T-cell (primary cell): ENCODE data around the gene COL8A1. TPM values are rescaled to one million over a fixed set of nuclear protein-coding genes. Genes with fewer than 3 reads are reported as not detected.

Experiments
- ATAC-seq, 4 experiments: fragments of 200-7000 bp in 3 of 4; fragments of 150-1000 bp in 1 of 4; cut with Tn5 transposase; replicated peaks in 1 of 4; 1 replicate in 3 of 4; 2 replicates in 1 of 4; pipeline ENCODE4 v1.10.0; 2021; ENCODE audit warnings: moderate library complexity in 3 of 4, mild to moderate bottlenecking in 2 of 4, moderate number of reproducible peaks in 1 of 4
- CTCF ChIA-PET, 2 donors: fragments of 300-600 bp; sonication (Branson Sonifier 250); formaldehyde crosslinking; loops; one replicate each; lab custom pipeline; 2022; ENCODE audit warnings: antibody characterized with exemption in 2 of 2; lab: Charles Lee
- POLR2A ChIA-PET, 2 donors: fragments of 300-600 bp; sonication (Branson Sonifier 250); formaldehyde crosslinking; loops; one replicate each; lab custom pipeline; 2022; ENCODE audit warnings: antibody characterized with exemption in 2 of 2; lab: Charles Lee
- DNase-seq, 35 experiments: peaks; one replicate each; pipeline versions ENCODE4 v3.0.0 to v3.0.0-alpha.2; 2013 to 2023
- H3K27ac ChIP-seq: one replicate; pipeline ENCODE4 v1.5.1; 2013; ENCODE audit warnings: low read length
- H3K27me3 ChIP-seq, 2 experiments: replicated peaks in 1 of 2; 1 replicate in 1 of 2; 2 replicates in 1 of 2; pipeline versions ENCODE4 v1.6.1 to v1.7.0; 2013; ENCODE audit warnings: low read length in 1 of 2, mixed read lengths in 1 of 2; ENCODE audit not compliant: control insufficient read depth in 2 of 2, insufficient read depth in 2 of 2; ENCODE audit errors: extremely low read depth in 1 of 2
- H3K36me3 ChIP-seq, 2 donors: 1 replicate in 1 of 2; 2 replicates in 1 of 2; pipeline versions ENCODE4 v1.6.1 to v1.7.0; 2013; ENCODE audit warnings: low read length in 1 of 2; ENCODE audit not compliant: control insufficient read depth in 2 of 2, insufficient read depth in 1 of 2; ENCODE audit errors: extremely low read depth in 1 of 2
- H3K4me1 ChIP-seq, 2 experiments: 1 replicate in 1 of 2; 2 replicates in 1 of 2; pipeline versions ENCODE4 v1.6.1 to v1.7.0; 2013; ENCODE audit warnings: low read length in 2 of 2, mixed read lengths in 1 of 2; ENCODE audit not compliant: insufficient read depth in 2 of 2, control insufficient read depth in 1 of 2; ENCODE audit errors: extremely low read depth in 1 of 2
- H3K4me3 ChIP-seq, 2 donors: 1 replicate in 1 of 2; 2 replicates in 1 of 2; pipeline versions ENCODE4 v1.5.1 to v1.7.0; 2013; ENCODE audit warnings: mild to moderate bottlenecking in 2 of 2, low read length in 1 of 2, moderate library complexity in 1 of 2; ENCODE audit not compliant: control insufficient read depth in 1 of 2; ENCODE audit errors: extremely low read depth in 1 of 2
- H3K9me3 ChIP-seq: 2 replicates; pipeline ENCODE4 v1.7.0; 2013
- H3K27ac Mint-ChIP-seq, 2 donors: one replicate each; pipeline ENCODE4 v1.8.0; 2020 to 2021; ENCODE audit warnings: mild to moderate bottlenecking in 2 of 2, mixed read lengths in 2 of 2
- H3K27me3 Mint-ChIP-seq, 2 donors: one replicate each; pipeline ENCODE4 v1.8.0; 2021 to 2022; ENCODE audit warnings: mixed read lengths in 2 of 2
- H3K36me3 Mint-ChIP-seq: one replicate; pipeline ENCODE4 v1.8.0; 2021; ENCODE audit warnings: mixed read lengths
- H3K4me1 Mint-ChIP-seq, 3 donors: one replicate each; pipeline ENCODE4 v1.8.0; 2020 to 2022; ENCODE audit warnings: mixed read lengths in 3 of 3, mild to moderate bottlenecking in 1 of 3
- H3K4me3 Mint-ChIP-seq, 3 donors: one replicate each; pipeline ENCODE4 v1.8.0; 2020 to 2022; ENCODE audit warnings: mild to moderate bottlenecking in 3 of 3, mixed read lengths in 3 of 3, moderate library complexity in 3 of 3
- H3K9me3 Mint-ChIP-seq, 3 donors: one replicate each; pipeline ENCODE4 v1.8.0; 2020 to 2022; ENCODE audit warnings: mixed read lengths in 3 of 3
- WGBS: methylation state at CpG from one replicate; pipeline ENCODE4 v1.1.5; 2013; ENCODE audit warnings: missing lambda C conversion rate; ENCODE audit not compliant: insufficient coverage; 5-methylcytosine and 5-hydroxymethylcytosine counted together
- total RNA-seq, 35 experiments: library from RNA in 6 of 35; stranded (reverse) in 6 of 35; fragments of 120-200 nt in 1 of 35; gene quantifications; one replicate each; pipeline versions ENCODE4 v1.2.1 to v1.2.4 and lab custom pipeline; 2013 to 2026

COL8A1 gene
- total RNA-seq, 5 donors from 2014 or later (not counting 1 experiment from before 2014, with no cell fraction given) = 0.12 to 0.36 (median 0.15) TPM

DNA sequence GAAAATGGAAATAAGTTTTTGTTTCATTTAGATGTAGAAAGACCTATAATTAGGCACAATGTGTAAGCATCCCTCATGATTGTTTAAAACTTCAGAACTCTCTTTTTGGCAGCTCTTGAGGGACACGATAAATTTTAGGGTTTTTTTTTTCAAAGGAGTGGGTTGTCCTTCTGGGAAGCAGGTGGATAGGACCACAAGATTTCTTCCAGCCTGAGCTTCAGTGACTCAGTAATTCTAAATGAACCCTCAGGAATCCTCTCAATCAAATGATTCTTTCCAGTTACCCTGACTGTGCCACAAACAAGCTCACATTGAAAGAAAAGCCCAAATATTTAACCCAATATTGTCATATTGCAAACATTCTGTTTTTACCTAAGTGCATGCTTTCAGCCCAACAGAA lies 45.1 kb downstream of the COL8A1 start:
- no peak overlapping the region for H3K27ac Mint-ChIP-seq
- H3K27me3 Mint-ChIP-seq = peaks cover 2 to 15% of the 10 kb centered on the region in 2 donors
- no peaks in the 10 kb centered on the region for H3K4me1 Mint-ChIP-seq
- no peaks in the 10 kb centered on the region for H3K36me3 ChIP-seq
- no peak overlapping the region for H3K27ac ChIP-seq
- no peaks in the 10 kb centered on the region for H3K36me3 Mint-ChIP-seq
- H3K4me3 ChIP-seq = no peak overlapping the region
- ATAC-seq (no peak), DNase-seq (no peak)
- H3K9me3 ChIP-seq = no peaks in the 10 kb centered on the region
- WGBS = no CpG with 5 or more reads among the region's 1 CpG
- H3K4me3 Mint-ChIP-seq = no peak overlapping the region
- peaks cover 0 to 5% of the 10 kb centered on the region in 2 experiments for H3K27me3 ChIP-seq
- ChIA-PET POLR2A (no interaction called here), CTCF (no interaction called here)
- H3K9me3 Mint-ChIP-seq = no peaks in the 10 kb centered on the region
- no peaks in the 10 kb centered on the region for H3K4me1 ChIP-seq

DNA sequence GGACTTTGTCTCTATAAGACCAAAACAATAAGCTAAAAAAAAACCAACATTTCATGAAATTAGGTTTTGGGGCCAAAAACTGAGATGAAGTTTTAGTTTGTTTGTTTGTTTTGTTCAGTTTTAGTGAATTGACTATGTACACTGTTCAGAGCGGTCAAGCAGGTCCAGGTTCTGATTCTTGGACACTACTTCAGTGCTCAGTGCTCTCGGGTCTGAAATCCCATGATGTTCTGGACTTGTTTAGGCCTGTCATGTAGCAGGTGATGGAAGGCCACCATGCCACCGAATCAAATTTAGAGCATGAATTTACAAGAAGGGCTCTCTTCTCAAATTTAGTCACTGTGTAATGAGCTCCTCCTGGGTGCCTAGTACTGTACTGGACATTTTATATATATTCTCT lies 45.5 kb downstream of the COL8A1 start:
- Histone ChIP-seq H3K4me3 (no peak overlapping the region), H3K27me3 (peaks cover 0 to 5% of the 10 kb centered on the region in 2 experiments), H3K9me3 (no peaks in the 10 kb centered on the region), H3K4me1 (no peaks in the 10 kb centered on the region), H3K36me3 (no peaks in the 10 kb centered on the region), H3K27ac (no peak overlapping the region)
- DNase-seq = no peak
- H3K9me3 Mint-ChIP-seq = no peaks in the 10 kb centered on the region
- no peak for ATAC-seq
- H3K36me3 Mint-ChIP-seq = no peaks in the 10 kb centered on the region
- 64% methylated on average over 2 of the region's 3 CpGs for WGBS
- ChIA-PET POLR2A (no interaction called here), CTCF (no interaction called here)
- no peak overlapping the region for H3K27ac Mint-ChIP-seq
- no peak overlapping the region for H3K4me3 Mint-ChIP-seq
- peaks cover 2 to 18% of the 10 kb centered on the region in 2 donors for H3K27me3 Mint-ChIP-seq
- no peaks in the 10 kb centered on the region for H3K4me1 Mint-ChIP-seq

DNA sequence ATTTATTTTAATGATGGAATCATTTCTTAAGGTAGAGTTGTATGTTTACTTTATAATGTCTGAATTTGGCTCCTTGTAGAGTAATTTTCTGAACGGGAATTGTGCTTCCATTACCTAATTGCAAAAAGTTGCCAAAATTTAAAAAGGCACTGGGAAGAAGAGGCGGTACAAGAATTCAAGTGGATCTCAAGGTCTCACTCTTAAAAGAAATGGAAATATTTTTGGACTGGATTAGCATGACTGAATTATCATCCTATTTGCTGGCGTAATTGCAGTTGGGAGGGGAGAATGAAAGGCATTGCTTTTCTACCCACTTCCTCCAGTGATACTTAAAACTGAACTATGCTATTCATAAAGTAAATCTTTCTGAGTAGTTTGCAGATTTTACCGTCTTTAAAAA lies 46.2 kb downstream of the COL8A1 start:
- Histone ChIP-seq H3K27me3 (peaks cover 0 to 5% of the 10 kb centered on the region in 2 experiments), H3K36me3 (no peaks in the 10 kb centered on the region), H3K4me3 (no peak overlapping the region), H3K4me1 (no peaks in the 10 kb centered on the region), H3K27ac (no peak overlapping the region), H3K9me3 (no peaks in the 10 kb centered on the region)
- Mint-ChIP-seq H3K9me3 (no peaks in the 10 kb centered on the region), H3K27me3 (peaks cover 2 to 19% of the 10 kb centered on the region in 2 donors), H3K4me3 (no peak overlapping the region), H3K27ac (peak overlapping the region in 1 of 2 donors; percentile 49), H3K4me1 (no peaks in the 10 kb centered on the region), H3K36me3 (no peaks in the 10 kb centered on the region)
- ChIA-PET CTCF (no interaction called here), POLR2A (interaction anchor here in 1 of 2 donors (0.7 kb wide), 1 partner anchor 1230 kb away, joined by 3 read pairs; no protein-coding TSS in a partner anchor)
- DNase-seq (no peak), ATAC-seq (no peak)
- WGBS = no CpG with 5 or more reads among the region's 4 CpGs

DNA sequence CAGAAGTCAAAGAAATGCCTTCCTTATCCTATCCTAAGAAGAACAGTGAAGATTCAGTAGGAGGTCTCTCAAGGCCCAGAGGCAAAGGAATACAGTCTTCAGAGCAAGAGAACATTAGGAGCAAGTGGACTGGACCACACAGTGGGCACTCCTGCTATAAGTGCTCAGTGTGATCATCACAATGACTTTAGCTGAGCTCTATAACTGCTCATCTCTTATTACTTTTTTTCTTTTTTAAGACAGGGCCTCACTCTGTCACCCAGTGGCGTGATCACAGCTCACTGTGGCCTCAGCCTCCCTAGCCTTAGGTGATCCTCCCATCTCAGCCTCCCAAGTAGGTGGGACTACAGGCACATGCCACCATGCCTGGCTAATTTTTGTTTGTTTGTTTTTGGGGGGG lies 48.1 kb downstream of the COL8A1 start:
- POLR2A ChIA-PET = no interaction called here
- H3K4me1 ChIP-seq = no peaks in the 10 kb centered on the region
- WGBS = no CpG with 5 or more reads among the region's 1 CpG
- Mint-ChIP-seq H3K27me3 (peaks cover 2 to 19% of the 10 kb centered on the region in 2 donors), H3K4me3 (no peak overlapping the region), H3K4me1 (no peaks in the 10 kb centered on the region), H3K9me3 (no peaks in the 10 kb centered on the region), H3K27ac (no peak overlapping the region), H3K36me3 (no peaks in the 10 kb centered on the region)
- H3K27me3 ChIP-seq = peaks cover 0 to 5% of the 10 kb centered on the region in 2 experiments
- H3K27ac ChIP-seq = no peak overlapping the region
- no peak for DNase-seq
- no peak for ATAC-seq
- no peaks in the 10 kb centered on the region for H3K36me3 ChIP-seq
- CTCF ChIA-PET = no interaction called here
- no peak overlapping the region for H3K4me3 ChIP-seq
- no peaks in the 10 kb centered on the region for H3K9me3 ChIP-seq

DNA sequence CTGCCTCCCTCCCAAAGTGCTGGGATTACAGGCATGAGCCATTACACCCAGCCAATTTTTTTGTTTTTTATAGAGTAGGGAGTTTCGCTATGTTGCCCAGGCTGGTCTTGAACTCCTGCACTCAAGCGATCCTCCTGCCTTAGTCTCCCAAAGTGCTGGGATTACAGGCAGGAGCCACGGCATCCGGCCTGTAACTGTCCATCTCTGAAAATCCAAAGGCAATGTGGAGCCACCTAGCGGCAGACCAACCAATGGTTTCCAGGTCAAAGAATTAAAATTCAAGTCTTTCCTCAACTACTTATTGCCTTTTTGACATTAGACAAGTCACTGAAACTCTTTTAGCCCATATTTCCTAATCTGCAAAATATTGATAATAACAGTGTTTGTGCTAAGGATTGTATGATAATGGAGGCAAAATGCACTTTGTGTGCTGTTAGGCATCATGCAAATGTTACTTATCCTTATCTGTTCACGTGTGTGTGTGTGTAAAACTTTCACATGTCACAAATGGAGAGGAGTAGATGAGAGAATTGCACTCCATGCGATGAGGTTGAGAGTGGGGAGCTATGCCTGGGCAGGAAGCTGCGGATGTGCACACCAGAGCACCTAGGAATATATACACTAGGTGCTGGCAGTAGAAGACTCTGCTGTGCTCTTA lies 48.7 kb downstream of the COL8A1 start:
- Mint-ChIP-seq H3K27me3 (peaks cover 2 to 19% of the 10 kb centered on the region in 2 donors), H3K9me3 (no peaks in the 10 kb centered on the region), H3K4me3 (no peak overlapping the region), H3K4me1 (no peaks in the 10 kb centered on the region), H3K36me3 (no peaks in the 10 kb centered on the region), H3K27ac (no peak overlapping the region)
- Histone ChIP-seq H3K4me3 (no peak overlapping the region), H3K9me3 (no peaks in the 10 kb centered on the region), H3K27ac (no peak overlapping the region), H3K27me3 (peaks cover 0 to 5% of the 10 kb centered on the region in 2 experiments), H3K4me1 (no peaks in the 10 kb centered on the region), H3K36me3 (no peaks in the 10 kb centered on the region)
- no peak for ATAC-seq
- POLR2A ChIA-PET = no interaction called here
- WGBS = 36% methylated on average over 8 of the region's 8 CpGs
- DNase-seq = peak in 9 of 35 experiments; percentile 0 to 18 (median 4)
- CTCF ChIA-PET = interaction anchor here (0.6 kb wide), 2 partner anchors 9 to 1649 kb away, joined by 3 to 4 read pairs; no protein-coding TSS in a partner anchor

DNA sequence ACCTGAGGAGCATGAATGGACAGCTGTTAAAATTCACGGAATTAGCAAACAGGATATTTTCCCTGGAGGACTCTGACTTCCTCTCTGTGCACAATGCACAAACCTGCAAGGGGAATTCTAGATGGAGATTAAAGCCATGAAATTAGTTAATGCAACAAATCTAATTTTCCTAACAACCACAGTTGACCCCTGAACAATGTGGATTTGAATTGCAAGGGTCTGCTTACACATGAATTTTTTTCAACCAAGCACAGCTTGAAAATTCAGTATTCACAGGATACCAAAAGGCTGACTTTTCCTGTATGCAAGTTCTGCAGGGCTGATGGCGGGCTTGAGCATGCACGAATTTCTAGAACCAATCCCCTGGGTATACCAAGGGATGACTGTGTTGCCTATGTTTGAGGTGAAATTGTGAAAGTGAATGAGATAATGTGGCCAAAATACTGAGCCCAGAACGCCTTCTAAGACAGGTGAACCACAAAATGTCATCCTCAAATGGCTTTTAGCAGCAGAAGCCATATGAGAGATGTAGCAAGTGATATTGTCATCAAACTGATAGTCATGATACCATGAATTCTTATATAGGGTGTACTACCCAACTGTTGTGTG lies 52.5 kb downstream of the COL8A1 start:
- no peak for ATAC-seq
- no peak for DNase-seq
- H3K36me3 ChIP-seq = no peaks in the 10 kb centered on the region
- H3K27ac ChIP-seq = no peak overlapping the region
- no peaks in the 10 kb centered on the region for H3K4me1 ChIP-seq
- no peak overlapping the region for H3K4me3 ChIP-seq
- ChIA-PET POLR2A (no interaction called here), CTCF (no interaction called here)
- no peak overlapping the region for H3K27ac Mint-ChIP-seq
- peaks cover 0 to 5% of the 10 kb centered on the region in 2 experiments for H3K27me3 ChIP-seq
- H3K4me1 Mint-ChIP-seq = no peaks in the 10 kb centered on the region
- H3K4me3 Mint-ChIP-seq = no peak overlapping the region
- WGBS = 55% methylated on average over 3 of the region's 4 CpGs
- H3K27me3 Mint-ChIP-seq = peaks cover 2 to 20% of the 10 kb centered on the region in 2 donors
- H3K9me3 Mint-ChIP-seq = no peaks in the 10 kb centered on the region
- no peaks in the 10 kb centered on the region for H3K9me3 ChIP-seq
- no peaks in the 10 kb centered on the region for H3K36me3 Mint-ChIP-seq
